BE2C (cell line): ENCODE data around the gene CFAP20.

Source experiments
- DNase-seq: peaks from one replicate; pipeline ENCODE4 v3.0.0-alpha.2; 2020
- H3K27me3 ChIP-seq: fragments of 250-450 bp; sonication (Bioruptor Pico); 2 replicates; pipeline ENCODE4 v1.5.1; 2020; ENCODE audit warnings: mild to moderate bottlenecking
- H3K36me3 ChIP-seq: fragments of 250-450 bp; sonication (Bioruptor Pico); 2 replicates; pipeline ENCODE4 v1.5.1; 2020; ENCODE audit warnings: mild to moderate bottlenecking
- H3K4me1 ChIP-seq: fragments of 250-450 bp; sonication (Bioruptor Pico); 2 replicates; pipeline ENCODE4 v1.5.1; 2020
- H3K4me3 ChIP-seq: 2 replicates; pipeline ENCODE4 v1.5.1; 2011; ENCODE audit warnings: low read depth, low read length
- H3K9me3 ChIP-seq: fragments of 250-450 bp; sonication (Bioruptor Pico); 2 replicates; pipeline ENCODE4 v1.5.1; 2020
- CTCF ChIP-seq: IDR thresholded peaks from 2 replicates; pipeline ENCODE4 v1.5.1; 2012; ENCODE audit warnings: mild to moderate bottlenecking, low read depth, low read length

CFAP20 gene

GRCh38 chr16:58107709-58108108 lies 21.5 kb downstream of the CFAP20 start:
- DNase-seq, result no peak
- H3K4me1 ChIP-seq, result peaks cover 23% of the 10 kb centered on the region
- H3K4me3 ChIP-seq, result no peak overlapping the region
- no peaks in the 10 kb centered on the region for H3K36me3 ChIP-seq
- no peaks in the 10 kb centered on the region for H3K27me3 ChIP-seq
- no peak for TF ChIP-seq CTCF
- no peaks in the 10 kb centered on the region for H3K9me3 ChIP-seq

GRCh38 chr16:58107228-58107627 lies 22.0 kb downstream of the CFAP20 start:
- no peak overlapping the region for H3K4me3 ChIP-seq
- DNase-seq, result no peak
- no peaks in the 10 kb centered on the region for H3K27me3 ChIP-seq
- no peaks in the 10 kb centered on the region for H3K9me3 ChIP-seq
- no peaks in the 10 kb centered on the region for H3K36me3 ChIP-seq
- peaks cover 23% of the 10 kb centered on the region for H3K4me1 ChIP-seq
- peak; percentile 11; the same call in 1 of the 2 replicates for TF ChIP-seq CTCF

GRCh38 chr16:58105631-58106030 lies 23.6 kb downstream of the CFAP20 start:
- no peaks in the 10 kb centered on the region for H3K36me3 ChIP-seq
- DNase-seq, result no peak
- H3K4me1 ChIP-seq, result peaks cover 14% of the 10 kb centered on the region
- H3K27me3 ChIP-seq, result no peaks in the 10 kb centered on the region
- no peak for TF ChIP-seq CTCF
- H3K4me3 ChIP-seq, result no peak overlapping the region
- H3K9me3 ChIP-seq, result no peaks in the 10 kb centered on the region

GRCh38 chr16:58102665-58103392 lies 26.4 kb downstream of the CFAP20 start:
- DNase-seq, result peak; percentile 80
- no peaks in the 10 kb centered on the region for H3K9me3 ChIP-seq
- no peak for TF ChIP-seq CTCF
- no peaks in the 10 kb centered on the region for H3K27me3 ChIP-seq
- peaks cover 4% of the 10 kb centered on the region; the same call in 1 of the 2 replicates for H3K4me1 ChIP-seq
- H3K4me3 ChIP-seq, result no peak overlapping the region
- no peaks in the 10 kb centered on the region for H3K36me3 ChIP-seq

DNA sequence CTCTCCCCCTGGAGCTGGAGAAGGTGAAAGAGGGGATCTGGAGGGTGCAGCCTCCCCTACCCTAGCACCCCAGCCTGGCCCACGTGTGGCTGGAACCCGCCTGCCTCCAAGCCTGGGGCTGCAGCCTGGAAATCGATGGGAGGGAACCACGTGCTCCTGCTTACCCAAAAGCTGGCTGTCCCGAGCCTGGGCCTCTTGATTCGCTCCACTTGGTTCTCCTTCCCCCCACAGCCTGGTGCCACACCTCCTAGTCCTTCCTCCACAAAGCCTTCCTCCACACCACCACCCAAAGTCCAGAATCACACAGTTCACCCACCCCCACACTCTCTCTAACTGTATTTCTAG lies 29.3 kb downstream of the CFAP20 start:
- H3K4me1 ChIP-seq, result peaks cover 4% of the 10 kb centered on the region; the same call in 1 of the 2 replicates
- no peak overlapping the region for H3K4me3 ChIP-seq
- TF ChIP-seq CTCF, result no peak
- DNase-seq, result no peak
- H3K36me3 ChIP-seq, result no peaks in the 10 kb centered on the region
- H3K27me3 ChIP-seq, result no peaks in the 10 kb centered on the region
- no peaks in the 10 kb centered on the region for H3K9me3 ChIP-seq

DNA sequence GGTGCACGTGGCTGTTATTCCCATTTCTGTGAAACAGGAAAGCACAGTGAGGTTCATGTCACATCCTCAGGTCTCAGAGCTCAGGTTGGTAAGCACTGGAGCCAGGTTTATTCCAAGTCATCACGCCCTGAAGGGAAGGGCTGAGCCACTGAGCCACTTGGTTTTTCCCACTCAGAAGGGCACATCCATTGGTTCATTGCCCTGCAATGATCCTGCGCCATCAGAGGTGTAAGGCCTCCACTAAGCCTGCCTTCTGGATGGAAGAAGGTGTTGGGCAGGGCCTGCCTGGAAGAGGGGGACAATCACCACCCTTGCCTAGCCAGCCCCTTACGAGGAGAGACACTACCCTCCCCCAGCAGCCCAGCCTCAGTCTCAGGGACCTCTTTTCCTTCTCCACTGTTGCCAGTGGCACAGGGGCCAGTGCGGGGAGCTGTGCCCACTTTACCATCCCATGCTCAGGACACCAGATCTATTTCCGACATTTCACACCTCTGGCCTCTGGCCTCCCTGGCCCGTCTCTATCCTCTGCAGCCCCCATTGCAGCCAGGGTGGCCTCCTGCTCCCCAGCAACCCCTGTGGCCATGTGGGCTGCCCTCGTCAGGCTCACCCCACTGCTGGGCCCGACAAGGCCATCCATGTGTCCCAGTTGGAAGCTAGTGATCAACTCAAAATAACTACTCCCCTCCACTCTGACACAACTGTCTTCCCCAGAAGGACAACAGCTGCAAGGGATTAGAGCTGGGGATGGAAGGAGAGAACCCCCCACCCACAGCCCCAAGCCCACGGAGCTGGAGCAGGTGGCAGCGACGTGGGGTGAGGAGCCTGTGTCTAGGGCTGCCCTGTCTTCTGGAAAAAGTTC lies 29.9 kb downstream of the CFAP20 start:
- no peak for TF ChIP-seq CTCF
- H3K4me3 ChIP-seq, result no peak overlapping the region
- DNase-seq, result no peak
- H3K9me3 ChIP-seq, result no peaks in the 10 kb centered on the region
- H3K4me1 ChIP-seq, result peaks cover 4% of the 10 kb centered on the region; the same call in 1 of the 2 replicates
- no peaks in the 10 kb centered on the region for H3K36me3 ChIP-seq
- no peaks in the 10 kb centered on the region for H3K27me3 ChIP-seq
